ENCODE data around the gene VAV1. TPM values are rescaled to one million over a fixed set of nuclear protein-coding genes. Genes with fewer than 3 reads are reported as not detected.

VAV1 gene
- total and polyA plus RNA-seq, 2 of the 8 experiments (the other 6 are each of a cell fraction or from before 2014, with no cell fraction given): 0.21 to 0.22 TPM

- TF ChIP-seq SP4 (IDR thresholded peaks at IDR 0.05; ENCODE audit: low read length): no peak
Measured at GRCh38 chr19:6808494-6808893, 36.0 kb downstream of the VAV1 start (continued).

All from H1 (cell line).